Memory B cell (primary cell): ENCODE data around the gene MEG3.

Source experiments
- ATAC-seq: fragments of 150-1000 bp; cut with Tn5 transposase; 2 replicates; pipeline ENCODE4 v1.10.0; 2021; ENCODE audit warnings: low read depth, mild to moderate bottlenecking, moderate library complexity
- DNase-seq, 2 donors: peaks; one replicate each; pipeline ENCODE4 v3.0.0; 2022; ENCODE audit warnings: low spot score in 2 of 2
- H3K27ac Mint-ChIP-seq: one replicate; pipeline ENCODE4 v1.8.0; 2022; ENCODE audit warnings: mild to moderate bottlenecking, moderate library complexity, mixed read lengths
- H3K27me3 Mint-ChIP-seq: one replicate; pipeline ENCODE4 v1.8.0; 2022; ENCODE audit warnings: mixed read lengths
- H3K36me3 Mint-ChIP-seq: one replicate; pipeline ENCODE4 v1.8.0; 2022; ENCODE audit warnings: mild to moderate bottlenecking, mixed read lengths
- H3K4me1 Mint-ChIP-seq: one replicate; pipeline ENCODE4 v1.8.0; 2022; ENCODE audit warnings: mixed read lengths
- H3K4me3 Mint-ChIP-seq: one replicate; pipeline ENCODE4 v1.8.0; 2022; ENCODE audit warnings: mild to moderate bottlenecking, moderate library complexity, mixed read lengths
- H3K9me3 Mint-ChIP-seq: one replicate; pipeline ENCODE4 v1.8.0; 2022; ENCODE audit warnings: mixed read lengths

MEG3 gene

GRCh38 chr14:100874051-100874410, 48.1 kb downstream of the MEG3 start:
- DNase-seq (no peak), ATAC-seq (no peak)
- H3K9me3 Mint-ChIP-seq: peaks cover 15% of the 10 kb centered on the region
- no peak overlapping the region for H3K4me3 Mint-ChIP-seq
- no peak overlapping the region for H3K27ac Mint-ChIP-seq
- H3K27me3 Mint-ChIP-seq: peaks cover 2% of the 10 kb centered on the region
- no peaks in the 10 kb centered on the region for H3K36me3 Mint-ChIP-seq
- H3K4me1 Mint-ChIP-seq: peaks cover 10% of the 10 kb centered on the region

GRCh38 chr14:100874411-100875091, 48.6 kb downstream of the MEG3 start:
- H3K36me3 Mint-ChIP-seq: no peaks in the 10 kb centered on the region
- ATAC-seq (no peak), DNase-seq (no peak)
- peaks cover 2% of the 10 kb centered on the region for H3K27me3 Mint-ChIP-seq
- peaks cover 10% of the 10 kb centered on the region for H3K4me1 Mint-ChIP-seq
- peaks cover 15% of the 10 kb centered on the region for H3K9me3 Mint-ChIP-seq
- H3K27ac Mint-ChIP-seq: no peak overlapping the region
- no peak overlapping the region for H3K4me3 Mint-ChIP-seq

GRCh38 chr14:100875126-100875525, 49.2 kb downstream of the MEG3 start:
- Mint-ChIP-seq H3K4me3 (no peak overlapping the region), H3K9me3 (peaks cover 15% of the 10 kb centered on the region), H3K36me3 (no peaks in the 10 kb centered on the region), H3K27ac (no peak overlapping the region), H3K4me1 (peaks cover 10% of the 10 kb centered on the region), H3K27me3 (peaks cover 2% of the 10 kb centered on the region)
- DNase-seq (no peak), ATAC-seq (no peak)

GRCh38 chr14:100875861-100876590, 50.1 kb downstream of the MEG3 start:
- Mint-ChIP-seq H3K4me3 (no peak overlapping the region), H3K27ac (no peak overlapping the region)
- ATAC-seq: no peak

GRCh38 chr14:100878271-100879146, 52.6 kb downstream of the MEG3 start:
- Mint-ChIP-seq H3K4me1 (no peaks in the 10 kb centered on the region), H3K27ac (no peak overlapping the region), H3K27me3 (peaks cover 2% of the 10 kb centered on the region), H3K9me3 (peaks cover 6% of the 10 kb centered on the region), H3K4me3 (no peak overlapping the region), H3K36me3 (peaks cover 2% of the 10 kb centered on the region)
- no peak for ATAC-seq
- no peak for DNase-seq

More at GRCh38 chr14:100875861-100876590, 50.1 kb downstream of the MEG3 start:
- H3K4me1 Mint-ChIP-seq: peaks cover 10% of the 10 kb centered on the region
- peaks cover 16% of the 10 kb centered on the region for H3K9me3 Mint-ChIP-seq
- H3K27me3 Mint-ChIP-seq: peaks cover 2% of the 10 kb centered on the region
- H3K36me3 Mint-ChIP-seq: peaks cover 2% of the 10 kb centered on the region
- DNase-seq: no peak

- H3K36me3 Mint-ChIP-seq: peaks cover 2% of the 10 kb centered on the region
- DNase-seq: no peak
- no peak overlapping the region for H3K4me3 Mint-ChIP-seq
- H3K4me1 Mint-ChIP-seq: no peaks in the 10 kb centered on the region
- H3K27ac Mint-ChIP-seq: no peak overlapping the region
- peaks cover 7% of the 10 kb centered on the region for H3K9me3 Mint-ChIP-seq
- ATAC-seq: no peak
- peaks cover 2% of the 10 kb centered on the region for H3K27me3 Mint-ChIP-seq
Observed at GRCh38 chr14:100879194-100879593, 53.3 kb downstream of the MEG3 start.

GRCh38 chr14:100879782-100880181, 53.9 kb downstream of the MEG3 start:
- H3K9me3 Mint-ChIP-seq: peaks cover 12% of the 10 kb centered on the region
- no peak for ATAC-seq
- no peak for DNase-seq
- H3K27ac Mint-ChIP-seq: no peak overlapping the region
- no peaks in the 10 kb centered on the region for H3K4me1 Mint-ChIP-seq
- H3K27me3 Mint-ChIP-seq: peaks cover 2% of the 10 kb centered on the region
- H3K36me3 Mint-ChIP-seq: peaks cover 3% of the 10 kb centered on the region
- no peak overlapping the region for H3K4me3 Mint-ChIP-seq

- Mint-ChIP-seq H3K4me3 (no peak overlapping the region), H3K9me3 (peaks cover 12% of the 10 kb centered on the region), H3K27ac (no peak overlapping the region), H3K4me1 (no peaks in the 10 kb centered on the region), H3K27me3 (peaks cover 2% of the 10 kb centered on the region), H3K36me3 (peaks cover 3% of the 10 kb centered on the region)
- ATAC-seq (no peak), DNase-seq (no peak)
Observed at GRCh38 chr14:100880271-100881101, 54.6 kb downstream of the MEG3 start.

- Mint-ChIP-seq H3K27me3 (peaks cover 3% of the 10 kb centered on the region), H3K4me3 (no peak overlapping the region), H3K27ac (no peak overlapping the region), H3K36me3 (peaks cover 3% of the 10 kb centered on the region), H3K4me1 (no peaks in the 10 kb centered on the region), H3K9me3 (peaks cover 14% of the 10 kb centered on the region)
- DNase-seq: no peak
- no peak for ATAC-seq
Observed at GRCh38 chr14:100881211-100882025, 55.5 kb downstream of the MEG3 start.

GRCh38 chr14:100882026-100882967, 56.4 kb downstream of the MEG3 start:
- Mint-ChIP-seq H3K4me3 (no peak overlapping the region), H3K9me3 (peaks cover 14% of the 10 kb centered on the region), H3K4me1 (no peaks in the 10 kb centered on the region), H3K27me3 (peaks cover 3% of the 10 kb centered on the region), H3K27ac (no peak overlapping the region), H3K36me3 (peaks cover 3% of the 10 kb centered on the region)
- ATAC-seq (no peak), DNase-seq (no peak)

- Mint-ChIP-seq H3K9me3 (peaks cover 14% of the 10 kb centered on the region), H3K27ac (no peak overlapping the region), H3K4me1 (no peaks in the 10 kb centered on the region), H3K4me3 (no peak overlapping the region), H3K36me3 (peaks cover 3% of the 10 kb centered on the region), H3K27me3 (peaks cover 3% of the 10 kb centered on the region)
- DNase-seq (no peak), ATAC-seq (no peak)
Observed at GRCh38 chr14:100882991-100883788, 57.3 kb downstream of the MEG3 start.

GRCh38 chr14:100883789-100884101, 57.8 kb downstream of the MEG3 start:
- DNase-seq (no peak), ATAC-seq (no peak)
- no peak overlapping the region for H3K27ac Mint-ChIP-seq
- H3K27me3 Mint-ChIP-seq: peaks cover 3% of the 10 kb centered on the region
- peaks cover 14% of the 10 kb centered on the region for H3K9me3 Mint-ChIP-seq
- H3K36me3 Mint-ChIP-seq: peaks cover 3% of the 10 kb centered on the region
- no peaks in the 10 kb centered on the region for H3K4me1 Mint-ChIP-seq
- H3K4me3 Mint-ChIP-seq: no peak overlapping the region
